IMR-90 (cell line): ENCODE data around the gene NUP88. TPM values are rescaled to one million over a fixed set of nuclear protein-coding genes. Genes with fewer than 3 reads are reported as not detected.

ENCODE experiments used
- ATAC-seq: fragments of 200-7000 bp; cut with Tn5 transposase; 2 replicates; pipeline ENCODE4 v1.9.1; 2020; ENCODE audit warnings: low read depth, mild to moderate bottlenecking, moderate library complexity
- BruUV-seq: library from RNA; stranded (reverse); fragments of 400-500 nt; replicated peaks from 2 replicates; lab custom pipeline; 2021; lab: Mats Ljungman, UMichigan
- CTCF ChIA-PET: fragments of 300-600 bp; formaldehyde crosslinking; extraction: SDS; loops from one replicate; lab custom pipeline; 2021; ENCODE audit warnings: antibody characterized with exemption; lab: Yijun Ruan, JAX
- POLR2A ChIA-PET: fragments of 300-600 bp; sonication (Branson Sonifier 250); formaldehyde crosslinking; loops from one replicate; lab custom pipeline; 2022; ENCODE audit warnings: antibody characterized with exemption; ENCODE audit not compliant: unreplicated experiment; lab: Charles Lee
- DNase-seq: peaks from one replicate; pipeline ENCODE4 v3.0.0; 2013
- H2AFZ ChIP-seq: replicated peaks from 2 replicates; pipeline ENCODE3; 2013; ENCODE audit warnings: low read length, mild to moderate bottlenecking; ENCODE audit not compliant: poor library complexity
- H2AK5ac ChIP-seq: 2 replicates; pipeline ENCODE4 v1.6.1; 2013; ENCODE audit warnings: low read depth, low read length, inconsistent platforms
- H2AK9ac ChIP-seq: replicated peaks from 2 replicates; pipeline ENCODE3; 2013; ENCODE audit warnings: mild to moderate bottlenecking, low read depth, low read length, moderate library complexity; ENCODE audit not compliant: poor library complexity
- H2BK120ac ChIP-seq: 2 replicates; pipeline ENCODE4 v1.6.1; 2013; ENCODE audit warnings: low read depth, low read length, inconsistent platforms
- H2BK15ac ChIP-seq: 3 replicates; pipeline ENCODE4 v1.6.1; 2013; ENCODE audit warnings: low read depth, low read length, inconsistent platforms
- H2BK20ac ChIP-seq: 2 replicates; pipeline ENCODE4 v1.6.1; 2013; ENCODE audit warnings: low read depth, mild to moderate bottlenecking, inconsistent platforms, low read length, moderate library complexity
- H2BK5ac ChIP-seq: 2 replicates; pipeline ENCODE4 v1.6.1; 2013; ENCODE audit warnings: mild to moderate bottlenecking, low read depth, low read length, inconsistent platforms; ENCODE audit not compliant: poor library complexity, severe bottlenecking
- H3K14ac ChIP-seq: replicated peaks from 2 replicates; pipeline ENCODE4 v1.6.1; 2013; ENCODE audit warnings: low read depth, low read length, inconsistent platforms
- H3K18ac ChIP-seq: 2 replicates; pipeline ENCODE4 v1.6.1; 2013; ENCODE audit warnings: low read depth, low read length, control low read depth
- H3K23ac ChIP-seq: 2 replicates; pipeline ENCODE4 v1.6.1; 2013; ENCODE audit warnings: low read depth, low read length, inconsistent platforms
- H3K27ac ChIP-seq: 2 replicates; pipeline ENCODE4 v1.5.1; 2013; ENCODE audit warnings: mild to moderate bottlenecking, control low read depth, low read length; ENCODE audit not compliant: insufficient read depth
- H3K27me3 ChIP-seq: 2 replicates; pipeline ENCODE4 v1.6.1; 2013; ENCODE audit warnings: low read length; ENCODE audit not compliant: control insufficient read depth, insufficient read depth
- H3K36me3 ChIP-seq: 2 replicates; pipeline ENCODE4 v1.6.1; 2013; ENCODE audit warnings: low read length, mixed read lengths; ENCODE audit not compliant: control insufficient read depth, insufficient read depth
- H3K4ac ChIP-seq: 2 replicates; pipeline ENCODE4 v1.6.1; 2013; ENCODE audit warnings: low read depth, low read length, inconsistent platforms
- H3K4me1 ChIP-seq: 2 replicates; pipeline ENCODE4 v1.6.1; 2013; ENCODE audit warnings: low read length, mixed read lengths; ENCODE audit not compliant: control insufficient read depth, insufficient read depth
- H3K4me2 ChIP-seq: 2 replicates; pipeline ENCODE4 v1.6.1; 2013; ENCODE audit warnings: low read depth, mild to moderate bottlenecking, control low read depth, low read length, moderate library complexity
- H3K4me3 ChIP-seq: 2 replicates; pipeline ENCODE4 v1.5.1; 2013; ENCODE audit warnings: low read depth, mild to moderate bottlenecking, control low read depth, low read length, moderate library complexity; ENCODE audit not compliant: insufficient read depth
- H3K56ac ChIP-seq: 2 replicates; pipeline ENCODE4 v1.6.1; 2013; ENCODE audit warnings: low read length, inconsistent platforms; ENCODE audit not compliant: insufficient read depth; ENCODE audit errors: extremely low read depth
- H3K79me1 ChIP-seq, 2 experiments: 2 replicates each; pipeline ENCODE4 v1.6.1; 2013; ENCODE audit warnings: low read length in 2 of 2, inconsistent platforms in 1 of 2, low read depth in 1 of 2
- H3K9ac ChIP-seq: 2 replicates; pipeline ENCODE4 v1.6.1; 2013; ENCODE audit warnings: low read depth, low read length, control low read depth
- H3K9me1 ChIP-seq: 2 replicates; pipeline ENCODE4 v1.6.1; 2013; ENCODE audit warnings: low read length, inconsistent platforms; ENCODE audit not compliant: insufficient read depth
- H3K9me3 ChIP-seq: 2 replicates; pipeline ENCODE4 v1.6.1; 2013; ENCODE audit warnings: low read length; ENCODE audit not compliant: control insufficient read depth, insufficient read depth
- H4K20me1 ChIP-seq: 2 replicates; pipeline ENCODE4 v1.6.1; 2013; ENCODE audit warnings: low read length, inconsistent platforms; ENCODE audit not compliant: insufficient read depth
- H4K5ac ChIP-seq: 2 replicates; pipeline ENCODE4 v1.6.1; 2013; ENCODE audit warnings: mild to moderate bottlenecking, low read depth, low read length, control low read depth
- H4K8ac ChIP-seq, 2 experiments: 2 replicates each; pipeline ENCODE4 v1.6.1; 2013; ENCODE audit warnings: low read depth in 2 of 2, low read length in 2 of 2, control low read depth in 1 of 2, inconsistent platforms in 1 of 2
- H4K91ac ChIP-seq: 2 replicates; pipeline ENCODE4 v1.6.1; 2013; ENCODE audit warnings: low read depth, low read length, inconsistent platforms; ENCODE audit not compliant: insufficient read depth
- BHLHE40 ChIP-seq: fragments of 150-350 bp; IDR thresholded peaks from 2 replicates; pipeline ENCODE4 v1.6.1; 2016; ENCODE audit warnings: mild to moderate bottlenecking, low read depth, low read length
- FOS ChIP-seq: fragments of 150-350 bp; IDR thresholded peaks from 2 replicates; pipeline ENCODE4 v1.6.1; 2016; ENCODE audit warnings: low read depth, low read length
- WGBS, 2 experiments: methylation state at CpG; one replicate each; pipeline versions ENCODE4 v1.1.5 to v1.1.7; 2013; ENCODE audit warnings: missing lambda C conversion rate in 2 of 2; ENCODE audit not compliant: insufficient read length in 1 of 2; ENCODE audit errors: extremely low coverage in 2 of 2; 5-methylcytosine and 5-hydroxymethylcytosine counted together
- dilution Hi-C: fragments of 300-500 bp; cut with HindIII; formaldehyde crosslinking; loops from one replicate; pipeline ENCODE4 v1.14.3; 2018; ENCODE audit warnings: low sequenced_read_pairs; ENCODE audit not compliant: unreplicated experiment
- in situ Hi-C: fragments of 300-500 bp; cut with MboI; formaldehyde crosslinking; loops from 3 replicates; pipeline ENCODE4 v1.14.3; 2019; ENCODE audit warnings: low sequenced_read_pairs, inconsistent platforms, mixed read lengths
- intact Hi-C: fragments of 100-400 bp; cut with micrococcal nuclease; formaldehyde crosslinking; loops from 2 replicates; pipeline ENCODE4 v1.10.0; 2022
- polyA plus RNA-seq, 3 experiments: library from polyadenylated mRNA; depleted of rRNA; stranded (reverse); fragments of >200 nt; gene quantifications; 2 replicates each; pipeline ENCODE4 v1.2.3, GENCODE V29; 2012; ENCODE audit warnings: low replicate concordance in 1 of 3
- total RNA-seq: library from RNA; depleted of rRNA; stranded (reverse); fragments of >200 nt; gene quantifications from 2 replicates; pipeline ENCODE4 v1.2.3, GENCODE V29; 2012

Gene NUP88
- total and polyA plus RNA-seq, 2 of the 4 experiments (the other 2 are of a cell fraction): 57.0 to 83.7 TPM

- peaks cover 13 to 52% of the 10 kb centered on the region in 2 experiments; a peak in 3 of 4 replicates for H3K79me1 ChIP-seq
- peaks cover 4% of the 10 kb centered on the region; the same call in 1 of the 2 replicates for H3K36me3 ChIP-seq
- peak overlapping the region; percentile 40 for H2AK5ac ChIP-seq
- intact Hi-C loops: loop anchor here (2.0 kb wide), 1 partner anchor 33 kb away; a partner anchor contains a TSS
- ChIA-PET CTCF (no interaction called here), POLR2A (no interaction called here)
- no peaks in the 10 kb centered on the region for H3K4me1 ChIP-seq
- ATAC-seq (peak; percentile 4), DNase-seq (no peak)
- peak overlapping the region; percentile 9 for H2BK5ac ChIP-seq
- no peaks in the 10 kb centered on the region for H3K9me3 ChIP-seq
- peak overlapping the region; percentile 42 for H3K4ac ChIP-seq
- H4K91ac ChIP-seq: no peak overlapping the region
- H3K9me1 ChIP-seq: peaks cover 5% of the 10 kb centered on the region; the same call in 1 of the 2 replicates
- H3K27me3 ChIP-seq: no peaks in the 10 kb centered on the region
- H2BK20ac ChIP-seq: no peak overlapping the region
- WGBS, 2 experiments: 0% methylated on average over 10 of the region's 17 CpGs; no CpG with 5 or more reads in 1 of the 2 experiments
- H3K56ac ChIP-seq: peak overlapping the region; percentile 57; the same call in 1 of the 2 replicates
- peak overlapping the region; percentile 97 for H2AFZ ChIP-seq
- BruUV-seq: no TSS peak
- no peak for TF ChIP-seq BHLHE40
- no peak for TF ChIP-seq FOS
- no peak overlapping the region for H2BK120ac ChIP-seq
- H4K8ac ChIP-seq: peak overlapping the region; percentile 19 to 55; a peak in 3 of 4 replicates
- dilution Hi-C loops: no loop called here
- no peak overlapping the region for H2BK15ac ChIP-seq
- H4K5ac ChIP-seq: no peak overlapping the region; the same call in 1 of the 2 replicates
- H2AK9ac ChIP-seq: peak overlapping the region; percentile 38
- no peak overlapping the region for H3K18ac ChIP-seq
- peaks cover 21% of the 10 kb centered on the region for H4K20me1 ChIP-seq
- H3K14ac ChIP-seq: peak overlapping the region; percentile 63
- H3K27ac ChIP-seq: peak overlapping the region; percentile 66
- H3K4me3 ChIP-seq: peak overlapping the region; percentile 79
- peak overlapping the region; percentile 100 for H3K4me2 ChIP-seq
- peak overlapping the region; percentile 82 for H3K23ac ChIP-seq
- in situ Hi-C loops: no loop called here
- peak overlapping the region; percentile 71 for H3K9ac ChIP-seq
Measured at GRCh38 chr17:5468075-5468473, 48.6 kb upstream of the NUP88 start.
